AG09319 (cell line): Measurements from ENCODE around the gene POLQ.
"Not testable (repeated sequence)": the region's sequence is repeated elsewhere in the genome, so short reads cannot be mapped to it uniquely, and the experiment has no call there.

Source experiments
- DNase-seq: peaks from one replicate; pipeline ENCODE4 v3.0.0-alpha.2; 2010; ENCODE audit warnings: low read depth; ENCODE audit errors: extremely low read depth
- CTCF ChIP-seq: IDR thresholded peaks from 2 replicates; pipeline ENCODE4 v1.5.1; 2011; ENCODE audit warnings: low read depth, mild to moderate bottlenecking, inconsistent platforms, low read length, moderate library complexity

The POLQ gene

GRCh38 chr3:121430664-121431215 lies 115.0 kb downstream of the POLQ start:
- DNase-seq = no peak
- TF ChIP-seq CTCF = no peak

GRCh38 chr3:121424549-121424948 lies 121.2 kb downstream of the POLQ start:
- DNase-seq = no peak
- no peak for TF ChIP-seq CTCF

- no peak for TF ChIP-seq CTCF
- no peak for DNase-seq
Measured at GRCh38 chr3:121418182-121418581, 127.6 kb downstream of the POLQ start.

GRCh38 chr3:121414924-121415323 lies 130.9 kb downstream of the POLQ start:
- DNase-seq = no peak
- no peak for TF ChIP-seq CTCF

- no peak for TF ChIP-seq CTCF
- DNase-seq = no peak
Measured at GRCh38 chr3:121411523-121411922, 134.3 kb downstream of the POLQ start.

- no peak for DNase-seq
- TF ChIP-seq CTCF = no peak
Measured at GRCh38 chr3:121405631-121406030, 140.2 kb downstream of the POLQ start.

- DNase-seq = no peak
- TF ChIP-seq CTCF = no peak
Measured at GRCh38 chr3:121399820-121400219, 146.0 kb downstream of the POLQ start.

GRCh38 chr3:121398051-121398450 lies 147.7 kb downstream of the POLQ start:
- not testable (repeated sequence) for DNase-seq

- DNase-seq = not testable (repeated sequence)
Measured at GRCh38 chr3:121395967-121396366, 149.8 kb downstream of the POLQ start.

GRCh38 chr3:121388308-121388707 lies 157.5 kb downstream of the POLQ start:
- not testable (repeated sequence) for DNase-seq
